IPS-NIHi7 (cell line): Measurements from ENCODE around the gene NLRP12.
A peak's percentile ranks its signal among the peaks of the same experiment; 100 is the strongest.
"Not testable (repeated sequence)": the region's sequence is repeated elsewhere in the genome, so short reads cannot be mapped to it uniquely, and the experiment has no call there.

Experiments used
- DNase-seq: peaks from one replicate; pipeline ENCODE4 v3.0.0; 2012; ENCODE audit warnings: mixed read lengths; ENCODE audit errors: extremely low spot score

Gene NLRP12

DNA sequence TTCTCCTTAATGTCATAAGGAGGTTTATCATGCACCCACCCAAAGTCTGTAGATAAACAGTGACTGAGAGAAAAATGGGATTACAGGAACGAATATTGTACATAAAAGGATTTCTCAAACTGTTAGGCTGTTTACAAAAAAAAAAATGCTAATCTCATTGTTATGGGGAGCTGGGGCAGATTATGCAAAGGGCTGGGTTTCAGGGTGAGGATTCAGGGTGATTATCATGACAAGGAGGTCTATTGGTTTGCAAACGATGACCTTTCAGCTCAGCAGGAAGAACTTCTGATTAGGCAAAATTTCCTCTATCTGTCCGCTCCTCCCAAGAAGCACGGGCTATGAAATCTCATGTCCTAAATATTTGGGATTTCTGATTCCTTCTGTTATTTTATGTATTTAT lies 41.4 kb downstream of the NLRP12 start:
- peak; percentile 47 for DNase-seq

DNA sequence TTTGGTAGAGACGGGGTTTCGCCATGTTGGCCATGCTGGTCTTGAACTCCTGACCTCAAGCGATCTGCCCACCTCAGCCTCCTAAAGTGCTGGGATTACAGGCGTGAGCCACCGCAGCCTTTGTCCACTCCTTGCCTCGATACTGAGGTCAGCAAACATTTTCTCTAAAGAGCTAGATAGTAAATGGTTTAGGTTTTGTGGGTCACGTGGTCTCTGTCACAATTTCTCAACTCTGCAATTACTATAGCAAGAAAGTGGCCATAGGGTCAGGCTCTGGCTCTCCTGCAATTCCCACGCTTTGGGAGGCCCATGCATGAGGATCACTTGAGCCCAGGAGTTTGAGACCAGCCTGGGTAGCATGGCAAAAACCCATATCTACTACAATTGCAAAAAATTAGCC lies 42.8 kb downstream of the NLRP12 start:
- not testable (repeated sequence) for DNase-seq

- DNase-seq: no peak
These were observed 43.6 kb downstream of the NLRP12 start for GRCh38 chr19:53780506-53780905.

- no peak for DNase-seq
These were observed 48.6 kb downstream of the NLRP12 start for GRCh38 chr19:53775524-53775923.

DNA sequence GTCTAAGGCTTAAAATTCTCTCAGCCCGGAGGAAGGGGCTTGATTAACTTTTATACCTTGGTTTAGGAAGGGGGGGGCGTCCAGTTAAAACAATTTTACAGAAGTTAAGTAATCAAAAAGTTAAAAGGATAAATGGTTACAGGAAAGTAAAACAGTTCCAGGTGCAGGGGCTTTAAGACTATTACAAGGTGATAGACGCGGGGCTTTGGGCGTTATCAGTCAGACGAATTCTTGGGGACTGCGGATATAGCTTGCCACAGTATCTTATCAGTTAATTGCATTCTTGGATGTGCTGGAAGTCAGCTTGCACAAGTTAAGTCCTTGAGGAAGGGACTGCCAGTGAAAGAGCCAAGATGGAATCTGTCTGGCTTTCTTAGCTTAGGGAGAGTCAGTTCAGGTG lies 49.6 kb downstream of the NLRP12 start:
- not testable (repeated sequence) for DNase-seq

GRCh38 chr19:53773999-53774398 lies 50.1 kb downstream of the NLRP12 start:
- DNase-seq: no peak

DNA sequence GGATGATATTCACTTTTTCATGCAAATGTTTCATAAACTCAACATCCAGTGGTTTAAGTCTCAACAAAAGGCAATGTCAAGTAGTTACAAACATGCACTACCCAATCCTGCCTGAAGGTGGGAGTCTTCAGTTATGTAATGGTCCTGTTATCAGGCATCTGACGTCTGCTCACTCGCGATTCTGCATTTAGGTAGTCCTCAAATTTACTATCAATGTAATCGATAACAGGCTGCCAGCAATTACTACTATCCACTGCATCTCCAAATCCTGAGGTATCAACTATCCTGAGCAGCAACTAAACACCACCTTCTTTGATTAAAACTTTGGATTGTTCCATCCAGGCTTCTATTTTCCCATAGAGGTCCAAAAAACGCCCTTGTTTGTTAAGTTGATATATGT lies 51.2 kb downstream of the NLRP12 start:
- DNase-seq: peak; percentile 48

- no peak for DNase-seq
These were observed 53.0 kb downstream of the NLRP12 start for GRCh38 chr19:53771144-53771543.

DNA sequence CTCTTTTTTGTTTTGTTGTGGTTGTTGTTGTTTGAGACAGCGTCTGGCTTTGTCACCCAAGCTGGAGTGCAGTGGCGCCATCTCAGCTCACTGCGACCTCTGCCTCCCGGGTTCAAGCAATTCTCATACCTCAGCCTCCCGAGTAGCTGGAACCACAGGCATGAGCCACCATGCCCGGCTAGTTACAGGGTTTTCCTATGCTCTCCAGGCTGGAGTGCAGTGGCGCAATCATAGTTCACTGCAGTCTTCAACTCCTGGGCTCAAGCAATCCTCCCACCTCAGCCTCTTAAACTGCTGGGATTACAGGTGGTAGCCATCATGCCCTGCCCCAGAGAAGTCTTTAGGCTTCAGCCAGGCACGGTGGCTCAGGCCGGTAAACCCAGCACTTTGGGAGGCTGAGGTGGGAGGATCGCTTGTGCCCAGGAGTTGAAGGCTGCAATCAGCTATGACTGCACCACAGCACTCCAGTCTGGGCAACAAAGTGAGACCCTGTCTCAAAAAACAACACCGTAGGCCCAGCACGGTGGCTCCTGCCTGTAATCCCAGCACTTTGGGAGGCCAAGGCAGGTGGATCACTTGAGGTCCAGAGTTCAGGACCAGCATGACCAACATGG lies 54.3 kb downstream of the NLRP12 start:
- not testable (repeated sequence) for DNase-seq

DNA sequence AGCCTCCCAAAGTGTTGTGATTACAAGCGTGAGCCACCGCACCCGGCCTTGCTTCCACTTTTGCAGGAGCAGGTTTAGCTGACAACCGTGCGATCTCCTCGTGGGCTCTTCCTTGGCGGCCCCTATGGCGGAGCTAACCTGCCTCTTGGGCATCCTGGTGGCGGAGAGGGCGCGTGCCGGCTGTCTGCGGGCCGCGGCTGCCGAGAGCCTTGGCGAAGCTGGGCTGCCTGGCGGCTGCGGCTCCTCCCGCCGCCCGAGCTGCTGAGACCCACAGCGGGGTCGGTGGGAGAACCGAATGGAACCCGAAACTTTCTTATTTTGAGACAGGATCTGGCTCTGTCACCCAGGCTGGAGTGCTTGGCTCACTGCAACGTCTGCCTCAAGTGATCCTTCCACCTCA lies 55.7 kb downstream of the NLRP12 start:
- DNase-seq: no peak

DNA sequence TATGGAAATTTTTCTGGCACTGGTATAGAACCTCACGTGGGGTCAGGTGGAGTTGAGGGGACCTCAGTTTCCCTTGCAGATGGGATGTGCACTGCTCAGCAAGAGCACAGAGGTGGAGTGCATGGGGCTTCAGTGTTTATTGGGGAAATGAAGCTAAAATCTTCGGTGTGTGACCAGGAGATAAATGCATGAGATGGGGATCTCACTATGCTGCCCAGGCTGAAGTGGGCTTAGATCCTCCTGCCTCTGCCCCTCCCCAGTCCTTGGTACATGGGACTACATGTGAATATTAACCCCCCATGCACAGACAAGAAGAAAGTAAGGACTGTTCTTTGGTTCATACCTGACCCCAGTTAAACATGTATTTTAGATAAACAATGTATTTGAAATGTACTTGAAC lies 65.1 kb downstream of the NLRP12 start:
- DNase-seq: not testable (repeated sequence)
